Measurements from ENCODE around the gene MAP2K4. TPM values are rescaled to one million over a fixed set of nuclear protein-coding genes. Genes with fewer than 3 reads are reported as not detected.

The MAP2K4 gene
- total RNA-seq, 4 donors from 2014 or later = 25.2 to 43.0 (median 33.2) TPM

- Histone ChIP-seq H3K36me3 (no peaks in the 10 kb centered on the region), H3K27ac (no peak overlapping the region), H3K4me3 (no peak overlapping the region), H3K27me3 (no peaks in the 10 kb centered on the region), H3K9me3 (no peaks in the 10 kb centered on the region), H3K4me1 (peaks cover 0 to 66% (median 9%) of the 10 kb centered on the region in 3 donors)
- TF ChIP-seq POLR2A (IDR thresholded peaks at IDR 0.05) (no peak), CTCF (IDR thresholded peaks at IDR 0.05) (no peak)
- WGBS, 2 donors = 60 to 64% methylated on average over 2 of the region's 2 CpGs
- no peak for DNase-seq
- intact Hi-C loops (cut with DNase I) = no loop called here
Measured at GRCh38 chr17:12046786-12047185, 26.1 kb downstream of the MAP2K4 start.

- no peaks in the 10 kb centered on the region for H3K9me3 ChIP-seq
- 38 to 55% methylated on average over 3 of the region's 3 CpGs for WGBS, 2 donors
- H3K4me3 ChIP-seq = no peak overlapping the region
- DNase-seq = no peak
- H3K36me3 ChIP-seq = no peaks in the 10 kb centered on the region
- intact Hi-C loops (cut with DNase I) = no loop called here
- peaks cover 0 to 64% (median 7%) of the 10 kb centered on the region in 3 donors for H3K4me1 ChIP-seq
- TF ChIP-seq POLR2A (IDR thresholded peaks at IDR 0.05) (no peak), CTCF (IDR thresholded peaks at IDR 0.05) (no peak)
- H3K27me3 ChIP-seq = no peaks in the 10 kb centered on the region
- H3K27ac ChIP-seq = no peak overlapping the region
Measured at GRCh38 chr17:12047681-12048376, 27.2 kb downstream of the MAP2K4 start.

- TF ChIP-seq POLR2A (IDR thresholded peaks at IDR 0.05) = no peak
- TF ChIP-seq CTCF (IDR thresholded peaks at IDR 0.05) = no peak
- 82 to 88% methylated on average over 6 to 7 of the region's 7 CpGs for WGBS, 2 donors
- Histone ChIP-seq H3K9me3 (no peaks in the 10 kb centered on the region), H3K36me3 (no peaks in the 10 kb centered on the region), H3K4me3 (no peak overlapping the region), H3K27ac (no peak overlapping the region), H3K27me3 (no peaks in the 10 kb centered on the region), H3K4me1 (peaks cover 0 to 74% (median 7%) of the 10 kb centered on the region in 3 donors)
- intact Hi-C loops (cut with DNase I) = no loop called here
- no peak for DNase-seq
Measured at GRCh38 chr17:12048843-12049473, 28.3 kb downstream of the MAP2K4 start.

GRCh38 chr17:12050646-12051225 lies 30.1 kb downstream of the MAP2K4 start:
- no peak for DNase-seq
- WGBS, 2 donors = 33 to 63% methylated on average over 1 of the region's 1 CpG
- no peaks in the 10 kb centered on the region for H3K36me3 ChIP-seq
- TF ChIP-seq CTCF (IDR thresholded peaks at IDR 0.05) = no peak
- no peak for TF ChIP-seq POLR2A (IDR thresholded peaks at IDR 0.05)
- H3K27ac ChIP-seq = peak overlapping the region in 3 of 4 donors; percentile 7 to 48 (median 40)
- no peaks in the 10 kb centered on the region for H3K27me3 ChIP-seq
- H3K4me1 ChIP-seq = peaks cover 0 to 72% (median 7%) of the 10 kb centered on the region in 3 donors
- H3K4me3 ChIP-seq = no peak overlapping the region
- no peaks in the 10 kb centered on the region for H3K9me3 ChIP-seq
- intact Hi-C loops (cut with DNase I) = no loop called here

- H3K9me3 ChIP-seq = no peaks in the 10 kb centered on the region
- TF ChIP-seq POLR2A (IDR thresholded peaks at IDR 0.05) (no peak), CTCF (IDR thresholded peaks at IDR 0.05) (no peak)
- intact Hi-C loops (cut with DNase I) = no loop called here
- peaks cover 0 to 53% (median 5%) of the 10 kb centered on the region in 3 donors for H3K4me1 ChIP-seq
- 66 to 80% methylated on average over 3 of the region's 3 CpGs for WGBS, 2 donors
- no peak overlapping the region for H3K4me3 ChIP-seq
- H3K27me3 ChIP-seq = no peaks in the 10 kb centered on the region
- peaks cover 0 to 8% (median 0%) of the 10 kb centered on the region in 3 donors for H3K36me3 ChIP-seq
- H3K27ac ChIP-seq = no peak overlapping the region
- no peak for DNase-seq
Measured at GRCh38 chr17:12053552-12053951, 32.9 kb downstream of the MAP2K4 start.
